ENCODE measurements around the gene ZSCAN23. TPM values are rescaled to one million over a fixed set of nuclear protein-coding genes. Genes with fewer than 3 reads are reported as not detected.

The ZSCAN23 gene
- polyA plus RNA-seq, 3 donors = 13.6 to 17.2 (median 15.5) TPM

GRCh38 chr6:28395918-28396317 is 47.4 kb downstream of the ZSCAN23 start:
- DNase-seq (ENCODE audit: extremely low read depth in 1 of 11, low read depth in 9 of 11, low spot score in 4 of 11) = no peak

- peak in 1 of 11 donors; percentile 5 for DNase-seq (ENCODE audit: extremely low read depth in 1 of 11, low read depth in 9 of 11, low spot score in 4 of 11)
These were observed 49.2 kb downstream of the ZSCAN23 start for GRCh38 chr6:28393912-28394662.

DNA sequence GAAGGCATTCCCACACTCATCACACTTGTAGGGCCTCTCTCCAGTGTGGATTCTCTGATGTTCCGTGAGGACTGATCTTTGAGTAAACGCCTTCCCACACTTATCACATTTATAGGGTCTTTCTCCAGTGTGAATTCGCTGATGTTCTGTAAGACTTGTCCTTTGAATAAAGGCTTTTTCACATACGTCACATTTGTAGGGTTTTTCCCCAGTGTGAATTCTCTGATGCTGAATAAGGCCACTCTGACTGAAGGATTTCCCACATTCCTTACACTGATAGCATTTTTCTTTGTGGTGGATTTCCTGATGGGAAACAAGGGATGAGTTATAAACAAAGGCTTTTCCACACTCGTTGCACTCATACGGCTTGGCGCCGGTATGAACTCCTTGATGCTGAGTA is 52.6 kb downstream of the ZSCAN23 start:
- no peak for DNase-seq (ENCODE audit: extremely low read depth in 1 of 11, low read depth in 9 of 11, low spot score in 4 of 11)

- DNase-seq (ENCODE audit: extremely low read depth in 1 of 11, low read depth in 9 of 11, low spot score in 4 of 11) = no peak
These were observed 59.2 kb downstream of the ZSCAN23 start for GRCh38 chr6:28384143-28384533.

GRCh38 chr6:28383235-28384142 is 59.8 kb downstream of the ZSCAN23 start:
- peak; percentile 73 to 86 (median 81) for DNase-seq (ENCODE audit: extremely low read depth in 1 of 11, low read depth in 9 of 11, low spot score in 4 of 11)

Other genes starting within 250 kb of the ZSCAN23 start
- gene ZSCAN9, start 218.2 kb downstream of the ZSCAN23 start, polyA plus RNA-seq (ENCODE audit: insufficient read length in 3 of 3) = 10 to 100 TPM; 28.8 to 38.9 (median 31.8) TPM
- gene ZKSCAN4, start 191.2 kb downstream of the ZSCAN23 start, polyA plus RNA-seq (ENCODE audit: insufficient read length in 3 of 3) = 10 to 100 TPM; 11.0 to 11.7 (median 11.0) TPM
- 1 to 10 TPM; 2.5 to 3.2 (median 2.5) TPM for gene NKAPL, start 184.2 kb downstream of the ZSCAN23 start, polyA plus RNA-seq (ENCODE audit: insufficient read length in 3 of 3)
- 10 to 100 TPM; 34.6 to 41.0 (median 35.4) TPM for gene ZSCAN26, start 176.3 kb downstream of the ZSCAN23 start, polyA plus RNA-seq (ENCODE audit: insufficient read length in 3 of 3)
- 10 to 100 TPM; 10.2 to 11.2 (median 11.1) TPM for gene PGBD1, start 161.9 kb downstream of the ZSCAN23 start, polyA plus RNA-seq (ENCODE audit: insufficient read length in 3 of 3)
- 1 to 10 TPM; 8.7 to 9.9 (median 9.5) TPM for gene ZSCAN31, start 107.3 kb downstream of the ZSCAN23 start, polyA plus RNA-seq (ENCODE audit: insufficient read length in 3 of 3)
- 10 to 100 TPM; 10.4 to 13.5 (median 10.6) TPM for gene ZKSCAN3, start 93.5 kb downstream of the ZSCAN23 start, polyA plus RNA-seq (ENCODE audit: insufficient read length in 3 of 3)
- 10 to 100 TPM; 14.2 to 14.8 (median 14.6) TPM for gene ZSCAN12, start 43.7 kb downstream of the ZSCAN23 start, polyA plus RNA-seq (ENCODE audit: insufficient read length in 3 of 3)
- gene GPX6, start 72.3 kb upstream of the ZSCAN23 start, polyA plus RNA-seq (ENCODE audit: insufficient read length in 3 of 3) = not detected
- gene GPX5, start 82.4 kb upstream of the ZSCAN23 start, polyA plus RNA-seq (ENCODE audit: insufficient read length in 3 of 3) = not detected